CD4-positive, alpha-beta T cell (primary cell): ENCODE data around the gene SELPLG. TPM values are rescaled to one million over a fixed set of nuclear protein-coding genes. Genes with fewer than 3 reads are reported as not detected.

Source experiments
- ATAC-seq: fragments of 200-7000 bp; cut with Tn5 transposase; one replicate; pipeline ENCODE4 v1.10.0; 2022; ENCODE audit warnings: mild to moderate bottlenecking; ENCODE audit not compliant: poor library complexity
- CTCF ChIA-PET: fragments of 350-600 bp; sonication (Branson Sonifier 250); formaldehyde crosslinking; loops from one replicate; lab custom pipeline; 2021; ENCODE audit warnings: antibody characterized with exemption, inconsistent platforms; lab: Charles Lee
- POLR2A ChIA-PET: fragments of 350-600 bp; sonication (Branson Sonifier 250); formaldehyde crosslinking; loops from one replicate; lab custom pipeline; 2021; ENCODE audit warnings: antibody characterized with exemption, inconsistent platforms; lab: Charles Lee
- DNase-seq, 14 experiments: peaks; one replicate each; pipeline ENCODE4 v3.0.0-alpha.2; 2013 to 2020; ENCODE audit warnings: mixed read lengths in 2 of 14
- H3K27ac ChIP-seq, 2 donors: one replicate each; pipeline versions ENCODE4 v1.5.1 to v1.7.0; 2013; ENCODE audit warnings: low read length in 2 of 2, low read depth in 1 of 2, mild to moderate bottlenecking in 1 of 2
- H3K27me3 ChIP-seq, 2 experiments: 1 replicate in 1 of 2; 2 replicates in 1 of 2; pipeline versions ENCODE4 v1.6.1 to v1.7.0; 2013; ENCODE audit warnings: low read length in 2 of 2, control low read depth in 1 of 2, mild to moderate bottlenecking in 1 of 2, moderate library complexity in 1 of 2; ENCODE audit not compliant: insufficient read depth in 2 of 2, control insufficient read depth in 1 of 2
- H3K36me3 ChIP-seq: one replicate; pipeline ENCODE4 v1.6.1; 2013; ENCODE audit warnings: low read length, control low read depth; ENCODE audit not compliant: insufficient read depth
- H3K4me1 ChIP-seq: one replicate; pipeline ENCODE4 v1.6.1; 2013; ENCODE audit warnings: low read length, control low read depth; ENCODE audit not compliant: insufficient read depth
- H3K4me3 ChIP-seq: one replicate; pipeline ENCODE4 v1.5.1; 2013; ENCODE audit warnings: mild to moderate bottlenecking, low read length, moderate library complexity
- H3K9me3 ChIP-seq, 2 experiments: 1 replicate in 1 of 2; 2 replicates in 1 of 2; pipeline versions ENCODE4 v1.6.1 to v1.7.0; 2013; ENCODE audit warnings: low read length in 2 of 2, mild to moderate bottlenecking in 2 of 2, control low read depth in 1 of 2, moderate library complexity in 1 of 2; ENCODE audit not compliant: control insufficient read depth in 1 of 2, insufficient read depth in 1 of 2
- H3K27ac Mint-ChIP-seq: one replicate; pipeline ENCODE4 v1.8.0; 2020; ENCODE audit warnings: mixed read lengths
- H3K27me3 Mint-ChIP-seq: one replicate; pipeline ENCODE4 v1.8.0; 2021; ENCODE audit warnings: mixed read lengths
- H3K36me3 Mint-ChIP-seq: one replicate; pipeline ENCODE4 v1.8.0; 2021; ENCODE audit warnings: low read depth, mixed read lengths
- H3K4me1 Mint-ChIP-seq: one replicate; pipeline ENCODE4 v1.8.0; 2021; ENCODE audit warnings: low read depth, mixed read lengths
- H3K4me3 Mint-ChIP-seq: one replicate; pipeline ENCODE4 v1.8.0; 2020; ENCODE audit warnings: mild to moderate bottlenecking, mixed read lengths
- H3K9me3 Mint-ChIP-seq: one replicate; pipeline ENCODE4 v1.8.0; 2020; ENCODE audit warnings: mixed read lengths
- CTCF ChIP-seq: fragments of 200-600 bp; IDR thresholded peaks from one replicate; pipeline ENCODE4 v1.8.0; 2022; ENCODE audit warnings: antibody characterized with exemption, mild to moderate bottlenecking
- intact Hi-C, 2 experiments: fragments of 100-400 bp; cut with DNase I in 1 of 2; cut with micrococcal nuclease in 1 of 2; formaldehyde crosslinking; loops; one replicate each; pipeline versions ENCODE4 v1.15.1 to v1.9.0; 2023 to 2025; cut with DNase I, micrococcal nuclease
- total RNA-seq, 174 experiments: library from RNA in 2 of 174; stranded (reverse) in 2 of 174; gene quantifications; one replicate each; pipeline ENCODE4 v1.2.3 and lab custom pipeline; 2021 to 2026

The SELPLG gene
- total RNA-seq, 2 experiments from 2014 or later: 25.7 to 27.8 TPM

- Histone ChIP-seq H3K9me3 (no peaks in the 10 kb centered on the region), H3K27me3 (no peaks in the 10 kb centered on the region), H3K4me1 (no peaks in the 10 kb centered on the region), H3K27ac (no peak overlapping the region), H3K36me3 (no peaks in the 10 kb centered on the region), H3K4me3 (no peak overlapping the region)
- POLR2A ChIA-PET: no interaction called here
- no peak overlapping the region for H3K4me3 Mint-ChIP-seq
- H3K27me3 Mint-ChIP-seq: no peaks in the 10 kb centered on the region
- no peak overlapping the region for H3K27ac Mint-ChIP-seq
- H3K36me3 Mint-ChIP-seq: no peaks in the 10 kb centered on the region
- no peaks in the 10 kb centered on the region for H3K4me1 Mint-ChIP-seq
- ATAC-seq (no peak), DNase-seq (no peak)
- no peaks in the 10 kb centered on the region for H3K9me3 Mint-ChIP-seq
- no peak for TF ChIP-seq CTCF
- intact Hi-C loops: no loop called here
- CTCF ChIA-PET: no interaction called here
Observed at GRCh38 chr12:108596854-108597558, 36.7 kb downstream of the SELPLG start.

GRCh38 chr12:108595711-108596647 is 37.7 kb downstream of the SELPLG start:
- Mint-ChIP-seq H3K4me3 (no peak overlapping the region), H3K9me3 (no peaks in the 10 kb centered on the region), H3K27me3 (no peaks in the 10 kb centered on the region), H3K27ac (no peak overlapping the region), H3K4me1 (no peaks in the 10 kb centered on the region), H3K36me3 (no peaks in the 10 kb centered on the region)
- ChIA-PET CTCF (no interaction called here), POLR2A (interaction anchor here (1.2 kb wide), 1 partner anchor 11 kb away, joined by 3 read pairs; no protein-coding TSS in a partner anchor)
- TF ChIP-seq CTCF: no peak
- no peaks in the 10 kb centered on the region for H3K27me3 ChIP-seq
- H3K36me3 ChIP-seq: no peaks in the 10 kb centered on the region
- intact Hi-C loops: no loop called here
- no peaks in the 10 kb centered on the region for H3K4me1 ChIP-seq
- ATAC-seq (no peak), DNase-seq (no peak)
- no peak overlapping the region for H3K4me3 ChIP-seq
- H3K9me3 ChIP-seq: no peaks in the 10 kb centered on the region
- no peak overlapping the region for H3K27ac ChIP-seq

GRCh38 chr12:108594960-108595710 is 38.6 kb downstream of the SELPLG start:
- no peaks in the 10 kb centered on the region for H3K4me1 Mint-ChIP-seq
- CTCF ChIA-PET: no interaction called here

More at GRCh38 chr12:108594960-108595710, 38.6 kb downstream of the SELPLG start:
- ATAC-seq (no peak), DNase-seq (no peak)
- Histone ChIP-seq H3K36me3 (no peaks in the 10 kb centered on the region), H3K4me3 (no peak overlapping the region), H3K27ac (no peak overlapping the region), H3K27me3 (no peaks in the 10 kb centered on the region), H3K9me3 (no peaks in the 10 kb centered on the region), H3K4me1 (no peaks in the 10 kb centered on the region)
- Mint-ChIP-seq H3K27me3 (no peaks in the 10 kb centered on the region), H3K36me3 (no peaks in the 10 kb centered on the region), H3K9me3 (no peaks in the 10 kb centered on the region), H3K27ac (no peak overlapping the region), H3K4me3 (no peak overlapping the region)
- intact Hi-C loops: no loop called here
- POLR2A ChIA-PET: interaction anchor here (1.2 kb wide), 1 partner anchor 11 kb away, joined by 3 read pairs; no protein-coding TSS in a partner anchor
- no peak for TF ChIP-seq CTCF
